ENCODE results near the gene ECI1. TPM values are rescaled to one million over a fixed set of nuclear protein-coding genes. Genes with fewer than 3 reads are reported as not detected.

The ECI1 gene
- total and polyA plus RNA-seq, 2 experiments from 2014 or later, result 118 to 143 TPM

- Histone ChIP-seq H3K4me3 (no peak overlapping the region), H3K4me2 (no peak overlapping the region)
- peaks cover 19% of the 10 kb centered on the region for H3K4me1 Mint-ChIP-seq
Observed at GRCh38 chr16:2270070-2270462, 18.7 kb upstream of the ECI1 start.

More at GRCh38 chr16:2270070-2270462, 18.7 kb upstream of the ECI1 start:
- H3K27me3 ChIP-seq (ENCODE audit: insufficient read depth), result no peaks in the 10 kb centered on the region
- peaks cover 38% of the 10 kb centered on the region for H3K79me2 ChIP-seq (replicated peaks; ENCODE audit: insufficient read depth)
- no peak for DNase-seq (ENCODE audit: low spot score)
- TF ChIP-seq EZH2phosphoT487 (IDR thresholded peaks at IDR 0.05; ENCODE audit: unreplicated experiment) (no peak), REST (IDR thresholded peaks at IDR 0.05; ENCODE audit: unreplicated experiment) (no peak), EZH2 (IDR thresholded peaks at IDR 0.05; ENCODE audit: low read depth, unreplicated experiment) (no peak), POLR2AphosphoS5 (IDR thresholded peaks at IDR 0.05; ENCODE audit: low read depth) (no peak), STAT1 (IDR thresholded peaks at IDR 0.05; ENCODE audit: unreplicated experiment) (no peak), NANOG (IDR thresholded peaks at IDR 0.05; ENCODE audit: borderline replicate concordance) (no peak), ZNF331 (CRISPR knock-in tag; IDR thresholded peaks at IDR 0.05; ENCODE audit: low read depth) (no peak), CREB1 (CRISPR knock-in tag; IDR thresholded peaks at IDR 0.05; ENCODE audit: low read depth) (no peak), CTCF (conservative IDR thresholded peaks at IDR 0.05; ENCODE audit: low read depth in 2 of 2) (no peak), JUNB (IDR thresholded peaks at IDR 0.05; ENCODE audit: unreplicated experiment) (no peak), ZNF114 (CRISPR knock-in tag; IDR thresholded peaks at IDR 0.05) (no peak), ETS1 (IDR thresholded peaks at IDR 0.05) (no peak)
- Mint-ChIP-seq H3K9me3 (no peaks in the 10 kb centered on the region; the same call in 2 of the 3 replicates), H3K27me3 (ENCODE audit: insufficient read depth, low read depth, poor library complexity) (peaks cover 10% of the 10 kb centered on the region), H3K4me3 (no peak overlapping the region; the same call in 2 of the 3 replicates), H3K27ac (no peak overlapping the region), H3K36me3 (ENCODE audit: low read depth) (peaks cover 23% of the 10 kb centered on the region)
- H3K27ac ChIP-seq (ENCODE audit: low read depth), result no peak overlapping the region
- peaks cover 20% of the 10 kb centered on the region for H3K4me1 ChIP-seq (ENCODE audit: insufficient read depth)
- peaks cover 13% of the 10 kb centered on the region; the same call in 1 of the 2 replicates for H3F3A ChIP-seq (replicated peaks; ENCODE audit: low read depth)
- H4K20me1 ChIP-seq (replicated peaks; ENCODE audit: insufficient read depth), result peaks cover 24% of the 10 kb centered on the region
- H2AFZ ChIP-seq, result no peak overlapping the region
- H3K36me3 ChIP-seq (ENCODE audit: insufficient read depth), result no peaks in the 10 kb centered on the region
- ATAC-seq, result no peak
- no peaks in the 10 kb centered on the region for H3K9me2 ChIP-seq (ENCODE audit: insufficient read depth)

Measured in GM23338 (cell line).